Endothelial cell of umbilical vein (primary cell): ENCODE results near the gene WSB2. TPM values are rescaled to one million over a fixed set of nuclear protein-coding genes. Genes with fewer than 3 reads are reported as not detected.

Experiments used
- BruUV-seq: library from RNA; stranded (reverse); fragments of 400-500 nt; replicated peaks from 2 replicates; lab custom pipeline; 2021; lab: Mats Ljungman, UMichigan
- CTCF ChIA-PET: fragments of 300-600, 350-600 bp; sonication (Branson Sonifier 250); formaldehyde crosslinking; loops from one replicate; lab custom pipeline; 2021; ENCODE audit warnings: antibody characterized with exemption, inconsistent platforms; lab: Charles Lee
- POLR2A ChIA-PET: fragments of 300-600, 350-600 bp; sonication (Branson Sonifier 250); formaldehyde crosslinking; loops from one replicate; lab custom pipeline; 2021; ENCODE audit warnings: antibody characterized with exemption, inconsistent platforms; lab: Charles Lee
- DNase-seq: peaks from one replicate; pipeline ENCODE4 v3.0.0-alpha.2; 2011; ENCODE audit warnings: low read depth, low spot score
- FAIRE-seq: peaks from 2 replicates; lab custom pipeline; 2011; peaks lifted over from hg19 to GRCh38; lab: Jason Lieb, UNC
- H2AFZ ChIP-seq: 2 replicates; pipeline ENCODE4 v1.6.0; 2012; ENCODE audit warnings: low read depth, low read length, control low read depth, inconsistent platforms
- H3K27ac ChIP-seq: 2 replicates; pipeline ENCODE4 v1.5.1; 2011; ENCODE audit warnings: low read depth, mild to moderate bottlenecking, control low read depth, low read length, moderate library complexity; ENCODE audit not compliant: insufficient read depth
- H3K27me3 ChIP-seq, 2 experiments: 2 replicates each; pipeline versions ENCODE4 v1.6.0 to v1.6.1; 2011; ENCODE audit warnings: low read length in 2 of 2, mixed read lengths in 1 of 2; ENCODE audit not compliant: control insufficient read depth in 2 of 2, insufficient read depth in 2 of 2
- H3K36me3 ChIP-seq, 2 experiments: 2 replicates in 1 of 2; 3 replicates in 1 of 2; pipeline ENCODE4 v1.5.1; 2011; ENCODE audit warnings: low read length in 2 of 2, mild to moderate bottlenecking in 1 of 2, moderate library complexity in 1 of 2; ENCODE audit not compliant: control insufficient read depth in 2 of 2, insufficient read depth in 2 of 2; ENCODE audit errors: extremely low read depth in 1 of 2
- H3K4me1 ChIP-seq: 3 replicates; pipeline ENCODE4 v1.5.1; 2011; ENCODE audit warnings: mild to moderate bottlenecking, low read length; ENCODE audit not compliant: control insufficient read depth, insufficient read depth; ENCODE audit errors: extremely low read depth
- H3K4me2 ChIP-seq: 2 replicates; pipeline ENCODE4 v1.6.1; 2011; ENCODE audit warnings: low read length, control low read depth, mixed read lengths; ENCODE audit not compliant: insufficient read depth
- H3K4me3 ChIP-seq, 3 experiments: fragments of 200-600 bp in 1 of 3; sonication (generic), shearing (Covaris generic) in 1 of 3; replicated peaks in 1 of 3; 2 replicates each; pipeline ENCODE4 v1.5.1; 2011 to 2016; ENCODE audit warnings: control low read depth in 3 of 3, low read length in 3 of 3, mild to moderate bottlenecking in 2 of 3, inconsistent platforms in 1 of 3, low read depth in 1 of 3, moderate library complexity in 1 of 3; ENCODE audit not compliant: insufficient read depth in 1 of 3
- H3K79me2 ChIP-seq: 2 replicates; pipeline ENCODE4 v1.6.0; 2012; ENCODE audit warnings: low read length, inconsistent platforms; ENCODE audit not compliant: control insufficient read depth, insufficient read depth
- H3K9ac ChIP-seq: replicated peaks from 2 replicates; pipeline ENCODE3; 2011; ENCODE audit warnings: low read length, control low read depth; ENCODE audit not compliant: insufficient read depth; ENCODE audit errors: extremely low read depth
- H3K9me1 ChIP-seq: replicated peaks from 3 replicates; pipeline ENCODE4 v1.6.0; 2011; ENCODE audit warnings: mild to moderate bottlenecking, low read length; ENCODE audit not compliant: control insufficient read depth, insufficient read depth; ENCODE audit errors: extremely low read depth
- H3K9me3 ChIP-seq: replicated peaks from 2 replicates; pipeline ENCODE4 v1.5.1; 2012; ENCODE audit warnings: low read length, inconsistent platforms; ENCODE audit not compliant: control insufficient read depth, insufficient read depth
- H4K20me1 ChIP-seq: replicated peaks from 2 replicates; pipeline ENCODE3; 2011; ENCODE audit warnings: mild to moderate bottlenecking, low read length; ENCODE audit not compliant: control insufficient read depth, insufficient read depth; ENCODE audit errors: extremely low read depth
- EZH2 ChIP-seq: IDR thresholded peaks from 2 replicates; pipeline ENCODE4 v1.6.1; 2012; ENCODE audit warnings: borderline replicate concordance, low read depth, mild to moderate bottlenecking, moderate library complexity, low read length, inconsistent platforms; ENCODE audit not compliant: severe bottlenecking
- FOS ChIP-seq: IDR thresholded peaks from 2 replicates; pipeline ENCODE4 v1.6.1; 2011; ENCODE audit warnings: mild to moderate bottlenecking, low read length, moderate library complexity, borderline replicate concordance; ENCODE audit not compliant: insufficient read depth
- GATA2 ChIP-seq: IDR thresholded peaks from 2 replicates; pipeline ENCODE4 v1.7.0; 2011; ENCODE audit warnings: low read depth, mild to moderate bottlenecking, moderate library complexity, mixed read lengths, low read length; ENCODE audit not compliant: insufficient read length, insufficient read depth
- JUN ChIP-seq: IDR thresholded peaks from 2 replicates; pipeline ENCODE4 v1.6.1; 2011; ENCODE audit warnings: borderline replicate concordance, low read depth; ENCODE audit not compliant: insufficient read length, insufficient read depth
- MAX ChIP-seq: IDR thresholded peaks from 2 replicates; pipeline ENCODE4 v1.6.1; 2011; ENCODE audit not compliant: insufficient read depth, insufficient read length
- MYC ChIP-seq: IDR thresholded peaks from one replicate; pipeline ENCODE4 v1.6.1; 2011; ENCODE audit warnings: mild to moderate bottlenecking, low read depth, low read length
- POLR2A ChIP-seq: IDR thresholded peaks from 2 replicates; pipeline ENCODE4 v1.6.1; 2012; ENCODE audit warnings: low read depth, mild to moderate bottlenecking, control low read depth, low read length
- POLR2AphosphoS5 ChIP-seq: IDR thresholded peaks from 2 replicates; pipeline ENCODE4 v1.6.1; 2012; ENCODE audit warnings: low read depth, mild to moderate bottlenecking, control low read depth, low read length, moderate library complexity; ENCODE audit not compliant: insufficient read depth
- dilution Hi-C: fragments of 300-500 bp; cut with MboI; formaldehyde crosslinking; loops from one replicate; pipeline ENCODE4 v1.15.0; 2019; ENCODE audit warnings: low sequenced_read_pairs; ENCODE audit not compliant: extremely low pct_ligation_motif_present
- intact Hi-C: fragments of 100-400 bp; cut with micrococcal nuclease; formaldehyde crosslinking; loops from one replicate; pipeline ENCODE4 v1.10.0; 2022
- polyA plus RNA-seq, 4 experiments: library from polyadenylated mRNA; depleted of rRNA in 3 of 4; stranded (reverse) in 3 of 4; unstranded in 1 of 4; fragments of >200 nt; gene quantifications; 2 replicates each; pipeline versions ENCODE4 v1.2.1 to v1.2.3, GENCODE V29; 2011 to 2012; ENCODE audit warnings: missing spikeins in 1 of 4
- total RNA-seq: library from RNA; stranded (reverse); gene quantifications from 2 replicates; pipeline ENCODE4 v1.2.3, GENCODE V29; 2021
- TF ChIP-seq, protein P1 (sequence below), 2 donors: IDR thresholded peaks; 1 replicate in 1 of 2; 2 replicates in 1 of 2; pipeline ENCODE4 v1.5.1; 2011; ENCODE audit warnings: low read length in 2 of 2, mild to moderate bottlenecking in 2 of 2, moderate library complexity in 2 of 2, control low read depth in 1 of 2, inconsistent platforms in 1 of 2, low read depth in 1 of 2; ENCODE audit not compliant: insufficient read depth in 1 of 2; ENCODE audit errors: extremely low read depth in 1 of 2

WSB2 gene
- total and polyA plus RNA-seq, 2 donors (not counting 3 experiments of a cell fraction or from before 2014, with no cell fraction given): 73.6 to 107 TPM

DNA sequence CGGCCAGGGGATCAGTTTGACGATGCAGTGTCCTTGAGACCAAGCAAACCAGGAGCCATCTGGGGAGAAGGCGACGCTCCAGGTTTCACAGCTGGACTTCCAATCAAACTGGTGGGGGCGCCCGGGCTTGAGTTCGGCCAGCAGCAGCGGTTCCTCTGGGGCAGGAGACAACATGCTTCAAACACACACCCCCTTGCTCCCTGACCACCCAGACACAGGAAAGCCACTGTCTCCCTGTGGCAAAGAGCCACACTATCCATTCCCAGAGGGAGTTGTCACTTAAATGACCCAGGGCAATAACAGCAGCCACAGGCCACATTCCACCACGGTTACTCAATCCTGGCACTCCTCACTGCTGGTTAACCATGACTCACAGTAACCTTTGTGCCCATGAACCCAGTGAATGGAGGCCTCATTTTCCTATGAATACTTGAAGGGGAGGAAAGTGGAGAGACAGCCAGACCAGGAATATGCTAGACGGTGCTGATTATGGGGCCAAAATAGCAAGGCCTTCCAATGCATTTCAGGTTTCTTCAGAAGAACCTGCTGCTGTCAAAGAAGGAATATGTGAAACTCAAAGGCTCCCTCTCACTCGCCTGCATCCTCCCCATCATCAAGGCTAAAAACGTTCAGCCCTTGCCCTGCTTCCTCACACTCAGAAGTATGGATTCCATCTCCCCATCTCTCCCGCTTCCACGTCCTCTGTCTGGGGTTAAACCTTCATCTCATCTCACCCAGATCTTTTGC lies 8.5 kb downstream of the WSB2 start:
- Histone ChIP-seq H3K36me3 (peaks cover 0 to 5% of the 10 kb centered on the region in 2 experiments), H3K4me2 (peak overlapping the region; percentile 30), H3K4me3 (no peak overlapping the region), H3K9ac (peak overlapping the region; percentile 18), H3K79me2 (peaks cover 6% of the 10 kb centered on the region), H3K9me3 (no peaks in the 10 kb centered on the region), H3K27me3 (no peaks in the 10 kb centered on the region), H3K27ac (peak overlapping the region; percentile 77), H4K20me1 (no peaks in the 10 kb centered on the region), H3K4me1 (peaks cover 29% of the 10 kb centered on the region), H2AFZ (no peak overlapping the region), H3K9me1 (no peaks in the 10 kb centered on the region)
- BruUV-seq: no TSS peak
- intact Hi-C loops (loop anchor here (1.0 to 2.0 kb wide), 4 partner anchors 10 to 366 kb away; partner anchors contain the start of gene RFC5), dilution Hi-C loops (no loop called here)
- ChIA-PET POLR2A (no interaction called here), CTCF (interaction anchor here (1.1 to 1.2 kb wide), 2 partner anchors 12 kb away, joined by 3 read pairs; no protein-coding TSS in a partner anchor)
- TF ChIP-seq POLR2AphosphoS5: peak; percentile 90
- TF ChIP-seq, protein P1, sequence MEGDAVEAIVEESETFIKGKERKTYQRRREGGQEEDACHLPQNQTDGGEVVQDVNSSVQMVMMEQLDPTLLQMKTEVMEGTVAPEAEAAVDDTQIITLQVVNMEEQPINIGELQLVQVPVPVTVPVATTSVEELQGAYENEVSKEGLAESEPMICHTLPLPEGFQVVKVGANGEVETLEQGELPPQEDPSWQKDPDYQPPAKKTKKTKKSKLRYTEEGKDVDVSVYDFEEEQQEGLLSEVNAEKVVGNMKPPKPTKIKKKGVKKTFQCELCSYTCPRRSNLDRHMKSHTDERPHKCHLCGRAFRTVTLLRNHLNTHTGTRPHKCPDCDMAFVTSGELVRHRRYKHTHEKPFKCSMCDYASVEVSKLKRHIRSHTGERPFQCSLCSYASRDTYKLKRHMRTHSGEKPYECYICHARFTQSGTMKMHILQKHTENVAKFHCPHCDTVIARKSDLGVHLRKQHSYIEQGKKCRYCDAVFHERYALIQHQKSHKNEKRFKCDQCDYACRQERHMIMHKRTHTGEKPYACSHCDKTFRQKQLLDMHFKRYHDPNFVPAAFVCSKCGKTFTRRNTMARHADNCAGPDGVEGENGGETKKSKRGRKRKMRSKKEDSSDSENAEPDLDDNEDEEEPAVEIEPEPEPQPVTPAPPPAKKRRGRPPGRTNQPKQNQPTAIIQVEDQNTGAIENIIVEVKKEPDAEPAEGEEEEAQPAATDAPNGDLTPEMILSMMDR (IDR thresholded peaks at IDR 0.05; ENCODE audit: extremely low read depth in 1 of 2, insufficient read depth in 1 of 2, low read depth in 1 of 2, low read length in 2 of 2): no peak
- peak; percentile 97 for TF ChIP-seq FOS
- TF ChIP-seq MAX: no peak
- TF ChIP-seq EZH2: no peak
- TF ChIP-seq JUN: peak; percentile 88
- TF ChIP-seq MYC: peak; percentile 23
- TF ChIP-seq POLR2A: no peak
- peak; percentile 48 for TF ChIP-seq GATA2
- FAIRE-seq (peak; percentile 97), DNase-seq (peak; percentile 96)
